HepG2 (cell line): ENCODE results near the gene CDCA5. TPM values are rescaled to one million over a fixed set of nuclear protein-coding genes. Genes with fewer than 3 reads are reported as not detected.

Experiments
- ARNT2 ChIP-seq: sonication (generic); formaldehyde crosslinking; IDR thresholded peaks from 2 replicates; pipeline ENCODE4 v1.8.0; 2022; ENCODE audit warnings: mild to moderate bottlenecking, low read depth, missing genetic modification reagents, moderate library complexity
- HOXA5 ChIP-seq: sonication (generic); formaldehyde crosslinking; IDR thresholded peaks from 2 replicates; pipeline ENCODE4 v1.4.0; 2020; ENCODE audit warnings: missing genetic modification reagents
- MIER3 ChIP-seq: IDR thresholded peaks from 2 replicates; pipeline ENCODE4 v1.6.1; 2016; ENCODE audit warnings: missing compliant biosample characterization, borderline replicate concordance
- SMARCE1 ChIP-seq: fragments of 450-650 bp; IDR thresholded peaks from 2 replicates; pipeline ENCODE4 v1.6.1; 2017; ENCODE audit warnings: borderline replicate concordance
- SRSF4 ChIP-seq: fragments of 200-400 bp; formaldehyde crosslinking; IDR thresholded peaks from one replicate; pipeline ENCODE4 v1.6.1; 2018; ENCODE audit warnings: mild to moderate bottlenecking, low read depth, low read length, moderate library complexity; ENCODE audit not compliant: poor library complexity, severe bottlenecking
- ZFP36L1 ChIP-seq: sonication (generic); formaldehyde crosslinking; IDR thresholded peaks from 2 replicates; pipeline ENCODE4 v1.8.0; 2022; ENCODE audit warnings: mild to moderate bottlenecking, missing genetic modification reagents, moderate library complexity
- ZGPAT ChIP-seq: IDR thresholded peaks from 2 replicates; pipeline ENCODE4 v1.6.1; 2016; ENCODE audit warnings: mild to moderate bottlenecking
- ZNF251 ChIP-seq: sonication (generic); formaldehyde crosslinking; IDR thresholded peaks from 2 replicates; pipeline ENCODE4 v1.9.0; 2021; ENCODE audit warnings: mild to moderate bottlenecking, missing genetic modification reagents
- ZNF597 ChIP-seq: sonication (generic); formaldehyde crosslinking; IDR thresholded peaks from 2 replicates; pipeline ENCODE4 v1.5.0; 2020; ENCODE audit warnings: missing genetic modification reagents
- ZNF737 ChIP-seq: sonication (generic); formaldehyde crosslinking; IDR thresholded peaks from 2 replicates; pipeline ENCODE4 v1.5.0; 2020; ENCODE audit warnings: missing genetic modification reagents, mild to moderate bottlenecking, borderline replicate concordance
- ZNF766 ChIP-seq: sonication (generic); formaldehyde crosslinking; IDR thresholded peaks from 2 replicates; pipeline ENCODE4 v1.5.0; 2020; ENCODE audit warnings: missing genetic modification reagents, borderline replicate concordance
- ZNF777 ChIP-seq: sonication (generic); formaldehyde crosslinking; IDR thresholded peaks from 2 replicates; pipeline ENCODE4 v1.4.0; 2020; ENCODE audit warnings: missing genetic modification reagents
- polyA plus RNA-seq, 8 experiments: library from polyadenylated mRNA; depleted of rRNA in 3 of 8; stranded (reverse) in 7 of 8; unstranded in 1 of 8; fragments of >200 nt; fragmentation: Illumina TruSeq in 4 of 8; extraction: Trizol in 4 of 8; gene quantifications; 2 replicates each; pipeline versions ENCODE4 v1.2.1 to v1.2.3, GENCODE V29; 2011 to 2016; ENCODE audit warnings: low read depth in 4 of 8, missing spikeins in 1 of 8, mixed read lengths in 1 of 8; ENCODE audit not compliant: insufficient read depth in 1 of 8
- total RNA-seq, 5 experiments: library from RNA; depleted of rRNA; stranded (reverse); fragments of >200 nt; fragmentation: Illumina TruSeq; extraction: Trizol; gene quantifications; 2 replicates each; pipeline ENCODE4 v1.2.3, GENCODE V29; 2016; ENCODE audit warnings: low read depth in 1 of 5
- TF ChIP-seq, protein P1 (sequence below): IDR thresholded peaks from 2 replicates; pipeline ENCODE4 v1.6.1; 2016; ENCODE audit warnings: low read depth
- TF ChIP-seq, protein P2 (sequence below), 2 experiments: sonication (generic) in 1 of 2; formaldehyde crosslinking in 1 of 2; IDR thresholded peaks; 2 replicates each; pipeline versions ENCODE4 v1.5.1 to v1.6.1; 2011 to 2020; ENCODE audit warnings: borderline replicate concordance in 1 of 2, low read depth in 1 of 2, low read length in 1 of 2, mild to moderate bottlenecking in 1 of 2, missing genetic modification reagents in 1 of 2, moderate library complexity in 1 of 2

Gene CDCA5
- total and polyA plus RNA-seq, 2 of the 13 experiments (the other 11 are each of a cell fraction or from before 2014, with no cell fraction given), result 13.5 to 50.6 TPM

- TF ChIP-seq SMARCE1, result no peak
- TF ChIP-seq ZFP36L1 (CRISPR knock-in tag), result no peak
- TF ChIP-seq ARNT2 (CRISPR knock-in tag), result no peak
- TF ChIP-seq, protein P1, sequence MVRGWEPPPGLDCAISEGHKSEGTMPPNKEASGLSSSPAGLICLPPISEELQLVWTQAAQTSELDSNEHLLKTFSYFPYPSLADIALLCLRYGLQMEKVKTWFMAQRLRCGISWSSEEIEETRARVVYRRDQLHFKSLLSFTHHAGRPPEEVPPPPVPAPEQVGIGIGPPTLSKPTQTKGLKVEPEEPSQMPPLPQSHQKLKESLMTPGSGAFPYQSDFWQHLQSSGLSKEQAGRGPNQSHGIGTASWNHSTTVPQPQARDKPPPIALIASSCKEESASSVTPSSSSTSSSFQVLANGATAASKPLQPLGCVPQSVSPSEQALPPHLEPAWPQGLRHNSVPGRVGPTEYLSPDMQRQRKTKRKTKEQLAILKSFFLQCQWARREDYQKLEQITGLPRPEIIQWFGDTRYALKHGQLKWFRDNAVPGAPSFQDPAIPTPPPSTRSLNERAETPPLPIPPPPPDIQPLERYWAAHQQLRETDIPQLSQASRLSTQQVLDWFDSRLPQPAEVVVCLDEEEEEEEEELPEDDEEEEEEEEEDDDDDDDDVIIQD (CRISPR knock-in tag), result no peak
- TF ChIP-seq ZNF777 (CRISPR knock-in tag), result no peak
- TF ChIP-seq MIER3 (CRISPR knock-in tag), result no peak
- TF ChIP-seq ZGPAT, result no peak
- TF ChIP-seq ZNF251 (CRISPR knock-in tag), result no peak
- no peak for TF ChIP-seq ZNF737 (CRISPR knock-in tag)
- TF ChIP-seq, protein P2, sequence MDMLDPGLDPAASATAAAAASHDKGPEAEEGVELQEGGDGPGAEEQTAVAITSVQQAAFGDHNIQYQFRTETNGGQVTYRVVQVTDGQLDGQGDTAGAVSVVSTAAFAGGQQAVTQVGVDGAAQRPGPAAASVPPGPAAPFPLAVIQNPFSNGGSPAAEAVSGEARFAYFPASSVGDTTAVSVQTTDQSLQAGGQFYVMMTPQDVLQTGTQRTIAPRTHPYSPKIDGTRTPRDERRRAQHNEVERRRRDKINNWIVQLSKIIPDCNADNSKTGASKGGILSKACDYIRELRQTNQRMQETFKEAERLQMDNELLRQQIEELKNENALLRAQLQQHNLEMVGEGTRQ (IDR thresholded peaks at IDR 0.05; ENCODE audit: low read depth, low read length), result no peak
- TF ChIP-seq, protein P2 (CRISPR knock-in tag; IDR thresholded peaks at IDR 0.05; ENCODE audit: borderline replicate concordance), result no peak
- TF ChIP-seq ZNF597, result no peak
- no peak for TF ChIP-seq HOXA5 (CRISPR knock-in tag)
- no peak for TF ChIP-seq ZNF766 (CRISPR knock-in tag)
- TF ChIP-seq SRSF4, result no peak
These were observed 48.0 kb upstream of the CDCA5 start (continued) for GRCh38 chr11:65131895-65132237.
